ENCODE results near the gene TMPRSS11D. TPM values are rescaled to one million over a fixed set of nuclear protein-coding genes. Genes with fewer than 3 reads are reported as not detected.

Gene TMPRSS11D
- total RNA-seq, 2 donors from 2014 or later: not detected

DNA sequence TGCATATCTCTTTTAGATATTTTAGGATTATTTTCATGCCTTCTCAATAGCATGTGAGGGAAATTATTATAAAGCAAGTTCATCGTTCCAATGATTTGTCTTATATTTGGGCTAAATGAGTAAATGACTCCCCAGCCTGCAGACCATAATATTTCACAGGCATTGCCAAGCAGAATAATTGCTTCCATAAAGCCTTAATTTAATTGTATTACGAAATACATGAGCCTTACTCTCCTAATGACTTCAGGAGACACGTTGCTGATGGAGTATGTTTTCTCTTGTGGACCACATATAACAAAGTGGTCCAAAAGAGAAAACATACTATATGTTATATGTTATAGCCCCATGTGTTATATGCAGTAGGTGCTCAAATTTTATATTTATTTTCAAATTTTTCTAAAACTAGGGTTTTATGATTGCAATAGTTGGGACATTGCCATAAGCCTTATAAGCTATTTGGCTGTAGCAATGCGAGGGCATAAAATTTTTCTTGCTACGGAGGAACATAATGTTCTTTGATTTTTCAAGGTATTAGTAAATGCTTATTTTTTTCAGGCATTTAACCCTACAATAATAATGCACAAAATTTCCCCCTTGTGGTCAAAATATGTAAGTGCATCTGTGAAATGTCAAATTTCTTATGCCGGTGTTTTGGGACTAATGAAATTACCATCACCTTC, 26.2 kb upstream of the TMPRSS11D start:
- Mint-ChIP-seq H3K4me3 (no peak overlapping the region), H3K36me3 (ENCODE audit: low read depth) (no peaks in the 10 kb centered on the region), H3K27me3 (peaks cover 24% of the 10 kb centered on the region), H3K4me1 (no peaks in the 10 kb centered on the region), H3K27ac (no peak overlapping the region)
- no peaks in the 10 kb centered on the region for H3K9me3 ChIP-seq (ENCODE audit: control insufficient read depth, low read length, poor library complexity, severe bottlenecking)
- DNase-seq: no peak
- no peak for ATAC-seq

DNA sequence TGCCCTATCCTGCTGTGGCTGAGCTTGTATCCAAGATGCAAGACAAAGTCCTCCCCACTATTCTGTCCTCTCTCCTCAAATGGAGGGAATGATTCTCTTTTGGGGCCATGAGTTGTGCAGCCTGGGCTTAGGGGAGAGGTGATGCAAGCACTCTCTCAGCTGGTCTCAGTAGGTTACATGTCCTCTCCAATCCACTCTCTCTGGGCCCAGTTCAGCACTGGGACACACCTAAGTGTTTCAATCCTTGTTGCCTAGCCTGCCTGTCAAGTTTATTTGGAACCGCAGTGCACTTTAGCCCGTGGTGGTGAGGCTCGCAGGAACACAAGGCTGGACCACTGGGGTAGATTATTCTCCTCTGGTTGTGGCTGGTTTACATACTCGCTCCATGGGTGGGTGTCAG, 23.8 kb upstream of the TMPRSS11D start:
- no peak for ATAC-seq

DNA sequence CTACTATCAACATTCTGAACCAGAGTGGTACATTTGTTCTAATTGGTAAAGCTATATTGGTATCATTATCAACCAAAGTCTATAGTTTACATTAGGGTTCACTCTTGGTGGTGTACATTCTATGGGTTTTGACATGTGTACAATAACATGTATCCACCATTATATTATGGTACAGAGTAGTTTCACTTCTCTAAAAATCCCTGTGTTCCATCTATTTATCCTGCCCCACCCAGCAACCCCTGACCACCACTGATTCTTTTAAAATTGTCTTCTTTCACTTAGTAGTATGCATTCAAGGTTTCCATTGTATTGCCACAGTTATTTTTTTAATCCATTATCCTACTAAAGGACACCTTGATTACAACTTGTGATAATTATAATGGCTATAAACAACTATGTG, 15.3 kb upstream of the TMPRSS11D start:
- ATAC-seq (no peak), DNase-seq (no peak)
- Mint-ChIP-seq H3K27me3 (no peaks in the 10 kb centered on the region), H3K4me3 (no peak overlapping the region), H3K27ac (no peak overlapping the region), H3K36me3 (ENCODE audit: low read depth) (no peaks in the 10 kb centered on the region), H3K4me1 (no peaks in the 10 kb centered on the region)
- H3K9me3 ChIP-seq (ENCODE audit: control insufficient read depth, low read length, poor library complexity, severe bottlenecking): no peaks in the 10 kb centered on the region

More for the DNA sequence above, 23.8 kb upstream of the TMPRSS11D start:
- H3K4me3 Mint-ChIP-seq: no peak overlapping the region
- no peak for DNase-seq
- no peak overlapping the region for H3K27ac Mint-ChIP-seq
- H3K4me1 Mint-ChIP-seq: no peaks in the 10 kb centered on the region
- peaks cover 11% of the 10 kb centered on the region for H3K27me3 Mint-ChIP-seq
- H3K9me3 ChIP-seq (ENCODE audit: control insufficient read depth, low read length, poor library complexity, severe bottlenecking): no peaks in the 10 kb centered on the region
- no peaks in the 10 kb centered on the region for H3K36me3 Mint-ChIP-seq (ENCODE audit: low read depth)

DNA sequence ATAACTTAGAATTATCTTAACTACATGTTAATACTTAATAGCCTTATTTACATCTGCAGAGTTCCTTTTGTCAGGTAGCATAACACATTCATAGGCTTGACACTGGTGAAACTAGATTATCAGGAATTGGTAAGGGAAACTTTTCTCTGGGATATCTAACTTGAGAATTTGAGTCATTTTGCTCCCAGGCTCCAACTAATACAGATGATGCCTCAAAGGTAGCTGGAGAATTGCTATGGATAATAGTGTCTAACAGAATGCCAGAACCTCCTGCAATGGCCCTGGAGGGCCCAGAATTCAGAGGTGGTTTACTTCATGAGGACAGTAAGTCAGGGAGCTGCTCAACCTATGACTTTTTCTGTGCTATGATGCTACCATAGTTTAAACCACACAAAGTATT, 13.9 kb upstream of the TMPRSS11D start:
- H3K36me3 Mint-ChIP-seq (ENCODE audit: low read depth): no peaks in the 10 kb centered on the region
- H3K9me3 ChIP-seq (ENCODE audit: control insufficient read depth, low read length, poor library complexity, severe bottlenecking): no peaks in the 10 kb centered on the region

DNA sequence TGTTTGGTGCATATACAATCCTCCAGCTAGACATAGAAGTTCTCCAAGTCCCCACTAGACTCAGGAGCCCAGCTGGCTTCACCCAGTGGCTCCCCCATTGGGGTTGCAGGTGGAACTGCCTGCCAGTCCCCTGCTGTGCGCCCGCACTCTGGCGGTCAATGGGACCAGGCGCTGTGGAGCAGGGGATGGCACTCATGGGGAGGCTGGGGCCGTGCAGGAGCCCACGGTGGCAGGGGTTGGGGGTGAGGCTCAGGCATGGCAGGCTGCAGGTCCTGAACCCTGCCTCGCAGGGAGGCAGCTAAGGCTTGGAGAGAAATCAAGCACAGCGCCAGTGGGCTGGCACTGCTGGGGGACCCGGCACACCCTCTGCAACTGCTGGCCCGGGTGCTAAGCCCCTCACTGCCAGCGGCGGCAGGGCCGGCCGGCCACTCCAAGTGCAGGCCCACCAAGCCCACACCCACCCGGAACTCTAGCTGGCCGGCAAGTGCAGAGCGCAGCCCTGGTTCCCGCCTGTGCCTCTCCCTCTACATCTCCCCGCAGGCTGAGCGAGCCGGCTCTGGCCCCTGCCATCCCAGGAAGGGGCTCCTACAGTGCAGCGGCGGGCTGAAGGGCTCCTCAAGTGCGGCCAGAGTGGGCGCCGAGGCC, 12.7 kb upstream of the TMPRSS11D start:
- H3K4me1 Mint-ChIP-seq: no peaks in the 10 kb centered on the region
- H3K36me3 Mint-ChIP-seq (ENCODE audit: low read depth): no peaks in the 10 kb centered on the region
- no peak overlapping the region for H3K27ac Mint-ChIP-seq
- DNase-seq: no peak
- no peak overlapping the region for H3K4me3 Mint-ChIP-seq
- no peaks in the 10 kb centered on the region for H3K27me3 Mint-ChIP-seq
- ATAC-seq: no peak
- no peaks in the 10 kb centered on the region for H3K9me3 ChIP-seq (ENCODE audit: control insufficient read depth, low read length, poor library complexity, severe bottlenecking)

More for the DNA sequence above, 13.9 kb upstream of the TMPRSS11D start:
- no peaks in the 10 kb centered on the region for H3K4me1 Mint-ChIP-seq
- H3K4me3 Mint-ChIP-seq: no peak overlapping the region
- no peak overlapping the region for H3K27ac Mint-ChIP-seq
- H3K27me3 Mint-ChIP-seq: no peaks in the 10 kb centered on the region
- DNase-seq: no peak
- ATAC-seq: no peak

DNA sequence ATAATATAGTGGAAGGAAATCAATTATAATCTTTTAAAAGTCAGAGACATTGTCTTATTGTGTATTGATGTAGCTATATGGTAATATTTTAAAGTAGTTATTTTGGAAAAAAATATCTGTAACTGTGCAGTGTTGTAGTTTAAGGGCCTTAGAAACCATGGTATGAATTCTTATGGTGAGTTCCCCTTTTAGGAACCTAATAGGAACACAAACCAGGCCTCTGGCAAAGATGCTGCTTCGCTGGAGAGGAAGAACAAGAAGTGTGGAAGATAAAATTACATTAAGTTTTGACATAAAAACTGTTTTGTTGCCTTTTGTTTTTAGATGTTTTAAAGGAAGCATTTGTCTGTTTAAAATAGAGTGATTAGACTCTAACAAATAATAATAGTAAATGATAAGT, 10.9 kb upstream of the TMPRSS11D start:
- no peak overlapping the region for H3K27ac Mint-ChIP-seq
- H3K4me3 Mint-ChIP-seq: no peak overlapping the region
- no peaks in the 10 kb centered on the region for H3K27me3 Mint-ChIP-seq
- H3K36me3 Mint-ChIP-seq (ENCODE audit: low read depth): no peaks in the 10 kb centered on the region
- no peaks in the 10 kb centered on the region for H3K9me3 ChIP-seq (ENCODE audit: control insufficient read depth, low read length, poor library complexity, severe bottlenecking)
- ATAC-seq (no peak), DNase-seq (no peak)
- H3K4me1 Mint-ChIP-seq: no peaks in the 10 kb centered on the region

DNA sequence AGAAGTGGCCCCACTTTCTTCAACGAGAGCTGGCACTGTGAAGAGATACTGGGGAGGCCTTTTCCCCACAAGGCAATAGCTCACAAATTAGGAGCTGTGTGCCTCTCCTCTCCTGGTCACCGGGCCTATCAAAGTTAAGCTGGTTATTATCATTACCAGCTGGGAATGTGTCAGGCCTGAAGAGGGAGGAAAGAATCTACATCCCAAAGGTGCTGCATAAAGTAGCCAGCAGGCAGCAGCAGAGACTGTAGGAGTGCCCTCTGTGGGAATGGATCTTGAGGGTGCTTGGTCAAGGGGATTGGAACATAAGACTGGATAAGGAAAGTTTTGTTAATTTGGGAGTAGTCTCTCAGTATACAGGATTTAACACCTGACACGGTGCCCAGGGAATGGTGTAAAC, 9.1 kb upstream of the TMPRSS11D start:
- H3K4me3 Mint-ChIP-seq: no peak overlapping the region
- H3K27ac Mint-ChIP-seq: no peak overlapping the region
- no peaks in the 10 kb centered on the region for H3K4me1 Mint-ChIP-seq
- no peaks in the 10 kb centered on the region for H3K9me3 ChIP-seq (ENCODE audit: control insufficient read depth, low read length, poor library complexity, severe bottlenecking)
- DNase-seq (no peak), ATAC-seq (no peak)
- no peaks in the 10 kb centered on the region for H3K27me3 Mint-ChIP-seq
- H3K36me3 Mint-ChIP-seq (ENCODE audit: low read depth): no peaks in the 10 kb centered on the region

DNA sequence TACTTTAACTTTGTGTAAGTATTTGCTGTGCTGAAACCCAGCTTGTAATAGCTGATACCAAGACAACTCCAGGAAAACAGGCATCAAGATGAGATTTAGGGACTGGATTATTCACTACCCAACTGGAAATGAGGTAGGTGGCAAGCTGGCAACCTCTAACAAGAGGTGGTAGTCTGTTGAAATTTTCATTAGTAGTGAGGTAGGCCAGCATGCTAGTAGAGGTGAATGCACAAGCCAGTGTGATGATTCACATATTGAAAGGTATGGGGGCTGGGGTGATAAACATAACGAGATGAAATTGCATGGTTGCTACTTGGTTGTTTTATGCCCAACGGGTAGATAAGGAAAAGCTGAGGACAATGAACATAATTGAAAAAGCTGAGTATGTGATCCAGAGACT, 8.5 kb upstream of the TMPRSS11D start:
- no peak for DNase-seq
- no peaks in the 10 kb centered on the region for H3K4me1 Mint-ChIP-seq
- H3K9me3 ChIP-seq (ENCODE audit: control insufficient read depth, low read length, poor library complexity, severe bottlenecking): no peaks in the 10 kb centered on the region
- ATAC-seq: no peak
- no peaks in the 10 kb centered on the region for H3K36me3 Mint-ChIP-seq (ENCODE audit: low read depth)
- no peaks in the 10 kb centered on the region for H3K27me3 Mint-ChIP-seq
- no peak overlapping the region for H3K27ac Mint-ChIP-seq
- no peak overlapping the region for H3K4me3 Mint-ChIP-seq

DNA sequence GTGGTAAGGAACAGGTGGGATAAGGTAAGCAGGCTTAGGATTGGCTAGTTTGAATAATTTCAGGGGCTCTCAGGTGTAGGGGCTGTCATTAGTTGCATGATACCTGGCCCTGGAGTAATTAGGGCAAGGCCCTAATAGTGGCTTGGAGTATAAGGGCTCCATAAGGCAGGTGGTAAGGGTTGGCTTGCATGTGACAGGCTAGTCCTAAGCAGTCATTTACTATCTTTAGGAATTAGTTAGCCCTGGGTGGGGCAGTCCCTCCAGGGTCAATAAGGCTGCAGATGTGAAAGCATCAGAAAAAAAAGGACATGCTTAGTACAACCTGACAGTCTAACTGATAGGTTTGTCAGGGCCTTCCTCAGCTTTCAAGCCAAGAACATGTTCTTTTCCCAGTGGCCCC, 7.8 kb upstream of the TMPRSS11D start:
- DNase-seq (no peak), ATAC-seq (no peak)
- no peaks in the 10 kb centered on the region for H3K36me3 Mint-ChIP-seq (ENCODE audit: low read depth)
- no peaks in the 10 kb centered on the region for H3K9me3 ChIP-seq (ENCODE audit: control insufficient read depth, low read length, poor library complexity, severe bottlenecking)
- no peaks in the 10 kb centered on the region for H3K27me3 Mint-ChIP-seq
- H3K27ac Mint-ChIP-seq: no peak overlapping the region
- H3K4me1 Mint-ChIP-seq: no peaks in the 10 kb centered on the region
- no peak overlapping the region for H3K4me3 Mint-ChIP-seq

DNA sequence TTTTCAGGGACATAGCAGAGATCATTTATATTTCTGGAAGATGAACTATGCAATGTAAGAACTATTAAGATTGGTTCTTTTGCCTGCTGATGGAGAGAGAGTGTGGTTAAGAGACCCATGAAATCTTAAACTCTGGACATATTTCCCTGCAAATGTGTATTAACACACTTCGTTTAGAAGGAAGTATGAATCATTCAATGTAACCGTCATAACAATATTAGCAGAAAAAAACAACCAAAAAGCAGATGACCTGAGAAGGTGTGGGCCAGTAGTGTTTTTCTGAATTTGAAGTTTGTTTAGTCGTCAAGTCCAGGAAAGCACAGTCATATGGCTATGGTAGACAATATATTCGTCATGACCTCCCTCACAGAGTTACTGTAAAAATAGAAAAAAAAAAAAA, 2.5 kb upstream of the TMPRSS11D start:
- Mint-ChIP-seq H3K27me3 (peaks cover 12% of the 10 kb centered on the region), H3K4me3 (no peak overlapping the region), H3K36me3 (ENCODE audit: low read depth) (no peaks in the 10 kb centered on the region), H3K27ac (no peak overlapping the region), H3K4me1 (no peaks in the 10 kb centered on the region)
- H3K9me3 ChIP-seq (ENCODE audit: control insufficient read depth, low read length, poor library complexity, severe bottlenecking): no peaks in the 10 kb centered on the region
- no peak for ATAC-seq
- DNase-seq: no peak

DNA sequence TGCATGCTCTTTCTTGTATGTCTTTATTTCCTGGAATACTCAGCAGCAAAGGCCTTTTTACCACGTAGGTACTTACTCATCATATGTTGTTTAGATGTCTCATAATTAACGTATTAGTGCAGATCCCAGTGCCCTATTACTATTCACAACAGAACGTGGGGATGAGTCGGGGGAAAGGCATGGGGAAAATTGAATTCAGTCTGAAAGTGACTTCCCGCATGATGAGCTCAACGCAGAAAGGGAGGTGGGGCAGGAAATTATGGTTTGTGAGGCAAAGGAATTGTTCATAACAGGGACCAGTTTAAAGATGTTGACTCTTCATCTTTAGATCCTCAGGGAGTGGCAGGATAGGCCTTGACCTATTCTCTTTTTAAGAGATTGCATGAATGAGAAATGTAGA, 2.0 kb upstream of the TMPRSS11D start:
- Mint-ChIP-seq H3K36me3 (ENCODE audit: low read depth) (no peaks in the 10 kb centered on the region), H3K4me1 (no peaks in the 10 kb centered on the region), H3K4me3 (no peak overlapping the region), H3K27ac (no peak overlapping the region), H3K27me3 (peaks cover 12% of the 10 kb centered on the region)
- DNase-seq: no peak
- no peaks in the 10 kb centered on the region for H3K9me3 ChIP-seq (ENCODE audit: control insufficient read depth, low read length, poor library complexity, severe bottlenecking)
- ATAC-seq: no peak

DNA sequence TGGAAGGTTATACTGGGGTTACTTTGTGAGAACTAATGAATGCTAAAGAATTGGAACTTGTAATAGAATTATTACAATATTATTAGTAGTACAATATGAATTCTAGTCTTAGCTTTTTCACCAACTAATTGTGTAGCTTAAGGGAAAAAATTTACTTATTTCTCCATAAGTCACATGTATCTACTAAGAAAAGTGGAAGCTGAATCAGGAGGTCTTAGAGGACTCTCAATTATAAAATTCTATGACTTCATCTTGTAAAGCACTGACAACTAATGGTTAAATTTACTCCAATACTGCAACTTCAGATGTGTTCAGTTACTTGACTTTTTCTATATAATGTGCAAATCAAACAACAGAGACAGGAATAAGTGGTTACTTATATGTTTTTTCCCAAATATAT, 899 bp upstream of the TMPRSS11D start:
- no peaks in the 10 kb centered on the region for H3K4me1 Mint-ChIP-seq
- H3K9me3 ChIP-seq (ENCODE audit: control insufficient read depth, low read length, poor library complexity, severe bottlenecking): no peaks in the 10 kb centered on the region
- DNase-seq (no peak), ATAC-seq (no peak)
- no peak overlapping the region for H3K27ac Mint-ChIP-seq
- H3K36me3 Mint-ChIP-seq (ENCODE audit: low read depth): no peaks in the 10 kb centered on the region
- H3K4me3 Mint-ChIP-seq: no peak overlapping the region
- H3K27me3 Mint-ChIP-seq: peaks cover 12% of the 10 kb centered on the region

DNA sequence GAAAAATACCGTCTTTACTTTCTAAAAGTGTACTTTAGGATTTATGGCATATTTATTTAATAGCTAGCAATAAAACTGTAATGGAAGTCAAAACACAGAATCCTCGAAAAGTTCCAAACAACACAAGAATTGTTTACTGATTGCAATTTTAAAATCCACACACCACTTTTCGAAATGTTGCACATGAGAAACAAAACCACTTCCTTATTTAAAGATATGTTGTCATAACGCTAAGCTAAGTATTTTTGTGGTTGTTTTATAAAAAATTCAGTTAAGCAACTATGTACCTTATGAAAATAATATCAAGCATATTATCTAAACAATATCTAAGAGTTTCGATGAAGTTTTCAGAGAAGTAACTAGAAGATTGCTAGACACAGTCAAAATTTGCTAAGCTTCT, 344 bp downstream of the TMPRSS11D start:
- ATAC-seq: no peak
- Mint-ChIP-seq H3K4me3 (no peak overlapping the region), H3K36me3 (ENCODE audit: low read depth) (no peaks in the 10 kb centered on the region), H3K27me3 (peaks cover 12% of the 10 kb centered on the region), H3K4me1 (no peaks in the 10 kb centered on the region), H3K27ac (no peak overlapping the region)
- DNase-seq: no peak
- H3K9me3 ChIP-seq (ENCODE audit: control insufficient read depth, low read length, poor library complexity, severe bottlenecking): no peaks in the 10 kb centered on the region

Data from T-helper 17 cell (primary cell).